ENCODE measurements around the gene TRAF3IP3. TPM values are rescaled to one million over a fixed set of nuclear protein-coding genes. Genes with fewer than 3 reads are reported as not detected.

The TRAF3IP3 gene
- polyA plus RNA-seq, 2 of the 4 experiments (the other 2 are of a cell fraction), result not detected

DNA sequence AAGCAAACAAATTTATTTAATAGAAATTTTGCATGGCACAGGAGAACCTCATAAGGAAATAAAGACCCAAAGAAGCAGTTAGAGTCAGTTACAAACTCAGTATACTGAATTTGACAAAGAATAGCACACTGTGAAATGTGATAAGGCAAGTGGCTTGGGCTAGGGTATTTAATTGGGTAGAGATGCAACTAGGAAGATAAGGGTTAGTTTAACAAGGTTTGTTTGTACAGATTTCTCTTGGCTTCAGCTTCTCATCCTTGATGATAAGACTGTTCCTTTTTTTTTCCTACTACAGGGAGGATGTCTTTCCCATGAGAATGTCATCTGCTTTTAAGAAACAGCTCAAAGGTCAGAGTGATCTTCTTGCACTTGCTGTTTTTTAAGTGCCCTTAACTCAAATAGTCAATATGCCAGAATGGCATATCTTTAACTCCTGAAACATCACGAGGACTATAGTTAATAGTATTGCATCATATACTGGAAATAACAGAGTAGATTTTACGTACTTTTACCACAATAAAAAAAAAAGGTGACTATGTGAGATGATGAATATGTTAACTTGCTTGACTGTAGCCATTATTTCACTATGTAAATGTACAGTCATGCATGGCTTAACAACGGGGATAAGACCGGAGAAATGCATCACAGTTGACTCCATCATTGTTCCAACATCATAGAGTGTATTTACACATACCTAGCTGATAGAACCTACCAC is 9.2 kb upstream of the TRAF3IP3 start:
- 42% methylated on average over 4 of the region's 4 CpGs for WGBS (ENCODE audit: missing lambda C conversion rate)
- TF ChIP-seq, protein P1, sequence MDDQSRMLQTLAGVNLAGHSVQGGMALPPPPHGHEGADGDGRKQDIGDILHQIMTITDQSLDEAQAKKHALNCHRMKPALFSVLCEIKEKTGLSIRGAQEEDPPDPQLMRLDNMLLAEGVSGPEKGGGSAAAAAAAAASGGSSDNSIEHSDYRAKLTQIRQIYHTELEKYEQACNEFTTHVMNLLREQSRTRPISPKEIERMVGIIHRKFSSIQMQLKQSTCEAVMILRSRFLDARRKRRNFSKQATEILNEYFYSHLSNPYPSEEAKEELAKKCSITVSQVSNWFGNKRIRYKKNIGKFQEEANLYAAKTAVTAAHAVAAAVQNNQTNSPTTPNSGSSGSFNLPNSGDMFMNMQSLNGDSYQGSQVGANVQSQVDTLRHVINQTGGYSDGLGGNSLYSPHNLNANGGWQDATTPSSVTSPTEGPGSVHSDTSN (IDR thresholded peaks at IDR 0.05), result no peak
- TF ChIP-seq CHD4 (IDR thresholded peaks at IDR 0.05; ENCODE audit: borderline replicate concordance) (no peak), HES2 (IDR thresholded peaks at IDR 0.05) (no peak), HOXB13 (CRISPR knock-in tag; IDR thresholded peaks at IDR 0.05; ENCODE audit: low read depth) (no peak), RAD21 (conservative IDR thresholded peaks at IDR 0.05 in 1 of 2, IDR thresholded peaks at IDR 0.05 in 1 of 2) (no peak), CBX2 (IDR thresholded peaks at IDR 0.05; ENCODE audit: borderline replicate concordance, low read depth) (no peak), RNF2 (IDR thresholded peaks at IDR 0.05; ENCODE audit: borderline replicate concordance, low read depth) (no peak), ESRRA (IDR thresholded peaks at IDR 0.05; ENCODE audit: borderline replicate concordance, low read length) (no peak), BHLHE40 (IDR thresholded peaks at IDR 0.05; ENCODE audit: low read depth, low read length) (no peak), USF2 (IDR thresholded peaks at IDR 0.05) (no peak), NFE2L2 (conservative IDR thresholded peaks at IDR 0.05; ENCODE audit: low read length) (no peak)
- TF ChIP-seq, protein P2, sequence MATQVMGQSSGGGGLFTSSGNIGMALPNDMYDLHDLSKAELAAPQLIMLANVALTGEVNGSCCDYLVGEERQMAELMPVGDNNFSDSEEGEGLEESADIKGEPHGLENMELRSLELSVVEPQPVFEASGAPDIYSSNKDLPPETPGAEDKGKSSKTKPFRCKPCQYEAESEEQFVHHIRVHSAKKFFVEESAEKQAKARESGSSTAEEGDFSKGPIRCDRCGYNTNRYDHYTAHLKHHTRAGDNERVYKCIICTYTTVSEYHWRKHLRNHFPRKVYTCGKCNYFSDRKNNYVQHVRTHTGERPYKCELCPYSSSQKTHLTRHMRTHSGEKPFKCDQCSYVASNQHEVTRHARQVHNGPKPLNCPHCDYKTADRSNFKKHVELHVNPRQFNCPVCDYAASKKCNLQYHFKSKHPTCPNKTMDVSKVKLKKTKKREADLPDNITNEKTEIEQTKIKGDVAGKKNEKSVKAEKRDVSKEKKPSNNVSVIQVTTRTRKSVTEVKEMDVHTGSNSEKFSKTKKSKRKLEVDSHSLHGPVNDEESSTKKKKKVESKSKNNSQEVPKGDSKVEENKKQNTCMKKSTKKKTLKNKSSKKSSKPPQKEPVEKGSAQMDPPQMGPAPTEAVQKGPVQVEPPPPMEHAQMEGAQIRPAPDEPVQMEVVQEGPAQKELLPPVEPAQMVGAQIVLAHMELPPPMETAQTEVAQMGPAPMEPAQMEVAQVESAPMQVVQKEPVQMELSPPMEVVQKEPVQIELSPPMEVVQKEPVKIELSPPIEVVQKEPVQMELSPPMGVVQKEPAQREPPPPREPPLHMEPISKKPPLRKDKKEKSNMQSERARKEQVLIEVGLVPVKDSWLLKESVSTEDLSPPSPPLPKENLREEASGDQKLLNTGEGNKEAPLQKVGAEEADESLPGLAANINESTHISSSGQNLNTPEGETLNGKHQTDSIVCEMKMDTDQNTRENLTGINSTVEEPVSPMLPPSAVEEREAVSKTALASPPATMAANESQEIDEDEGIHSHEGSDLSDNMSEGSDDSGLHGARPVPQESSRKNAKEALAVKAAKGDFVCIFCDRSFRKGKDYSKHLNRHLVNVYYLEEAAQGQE (IDR thresholded peaks at IDR 0.05), result no peak
- no peak for DNase-seq (ENCODE audit: low read depth in 1 of 2, low spot score in 1 of 2)
- Histone ChIP-seq H3K27ac (no peak overlapping the region), H3K4me2 (peak overlapping the region; percentile 62; the same call in 1 of the 3 replicates), H3K9me3 (no peaks in the 10 kb centered on the region), H3K4me1 (peaks cover 11% of the 10 kb centered on the region; the same call in 1 of the 3 replicates), H3K4me3 (no peak overlapping the region)
- ChIA-PET CTCF (interaction anchor here (0.6 to 2.9 kb wide), 10 partner anchors 10 to 181 kb away, joined by 3 to 11 read pairs (median 4); no protein-coding TSS in a partner anchor), POLR2A (no interaction called here)
- FAIRE-seq, result no peak
- ATAC-seq, result no peak

DNA sequence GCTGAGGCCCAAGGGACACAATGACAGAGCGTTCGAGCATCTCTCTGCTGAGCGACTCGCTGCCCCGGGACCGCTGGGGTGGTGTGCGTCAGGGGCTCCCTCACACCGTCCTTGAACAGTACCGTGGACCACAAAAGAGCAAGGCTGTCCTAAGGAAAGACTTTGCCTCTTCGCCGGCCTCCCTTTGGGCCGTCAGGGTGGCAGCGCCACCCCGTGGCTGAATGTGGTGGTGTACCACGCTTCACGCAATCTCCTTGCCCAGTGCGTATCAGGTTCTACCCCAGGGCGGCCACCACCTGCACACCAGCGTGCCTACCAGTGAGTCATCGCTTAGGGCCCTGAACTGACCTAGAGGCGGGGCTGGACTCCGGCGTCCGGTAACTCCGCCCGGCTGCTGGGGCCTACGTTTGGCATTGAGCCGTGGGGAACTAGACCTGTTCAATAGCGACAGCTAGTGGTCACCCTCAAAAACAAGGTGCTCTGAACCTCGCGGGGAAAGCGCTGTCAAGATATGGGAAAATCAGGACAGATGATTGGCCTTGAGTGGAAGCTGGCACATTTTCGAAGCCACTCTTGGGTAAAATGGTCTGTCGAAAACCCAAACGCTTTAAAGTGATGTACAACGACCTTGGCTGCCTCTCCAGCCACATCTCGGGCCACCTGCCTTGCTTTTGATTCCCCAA is 8.1 kb upstream of the TRAF3IP3 start:
- H3K9me3 ChIP-seq, result no peaks in the 10 kb centered on the region
- FAIRE-seq, result peak; percentile 51
- peak; percentile 99 for ATAC-seq
- CTCF ChIA-PET, result interaction anchor here (0.6 to 2.9 kb wide), 48 partner anchors 9 to 1561 kb away, joined by 3 to 22 read pairs (median 4); no protein-coding TSS in a partner anchor
- peak overlapping the region; percentile 41 to 74; a peak in 5 of 6 replicates for H3K27ac ChIP-seq
- peaks cover 7% of the 10 kb centered on the region; the same call in 1 of the 3 replicates for H3K4me1 ChIP-seq
- DNase-seq (ENCODE audit: low read depth in 1 of 2, low spot score in 1 of 2), result peak; percentile 95 to 97
- peak overlapping the region; percentile 26; the same call in 1 of the 3 replicates for H3K4me3 ChIP-seq
- TF ChIP-seq, protein P3, sequence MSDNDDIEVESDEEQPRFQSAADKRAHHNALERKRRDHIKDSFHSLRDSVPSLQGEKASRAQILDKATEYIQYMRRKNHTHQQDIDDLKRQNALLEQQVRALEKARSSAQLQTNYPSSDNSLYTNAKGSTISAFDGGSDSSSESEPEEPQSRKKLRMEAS (IDR thresholded peaks at IDR 0.05), result peak; percentile 80
- TF ChIP-seq CTCF (IDR thresholded peaks at IDR 0.05) (peak; percentile 96), GATA3 (IDR thresholded peaks at IDR 0.05; ENCODE audit: borderline replicate concordance) (0 out of 2 replicates have a peak, but pooled peaks have one; percentile 24), SMC3 (IDR thresholded peaks at IDR 0.05) (peak; percentile 78), MYC (IDR thresholded peaks at IDR 0.05; ENCODE audit: borderline replicate concordance, low read length) (peak; percentile 37; the same call in 1 of the 2 replicates), HOXB13 (CRISPR knock-in tag; IDR thresholded peaks at IDR 0.05; ENCODE audit: low read depth) (no peak), FOSL2 (IDR thresholded peaks at IDR 0.05) (peak; percentile 49; the same call in 1 of the 2 replicates), FOSL2 (CRISPR knock-in tag; IDR thresholded peaks at IDR 0.05) (peak; percentile 96), RAD21 (conservative IDR thresholded peaks at IDR 0.05 in 1 of 2, IDR thresholded peaks at IDR 0.05 in 1 of 2) (peak; percentile 57 to 83)
- TF ChIP-seq, protein P1 (IDR thresholded peaks at IDR 0.05), result no peak
- H3K4me2 ChIP-seq, result peak overlapping the region; percentile 62
- 8% methylated on average over 37 of the region's 37 CpGs for WGBS (ENCODE audit: missing lambda C conversion rate)
- POLR2A ChIA-PET, result no interaction called here

Measured in A549 (cell line).